Measurements from ENCODE around the gene BARD1.

DNA sequence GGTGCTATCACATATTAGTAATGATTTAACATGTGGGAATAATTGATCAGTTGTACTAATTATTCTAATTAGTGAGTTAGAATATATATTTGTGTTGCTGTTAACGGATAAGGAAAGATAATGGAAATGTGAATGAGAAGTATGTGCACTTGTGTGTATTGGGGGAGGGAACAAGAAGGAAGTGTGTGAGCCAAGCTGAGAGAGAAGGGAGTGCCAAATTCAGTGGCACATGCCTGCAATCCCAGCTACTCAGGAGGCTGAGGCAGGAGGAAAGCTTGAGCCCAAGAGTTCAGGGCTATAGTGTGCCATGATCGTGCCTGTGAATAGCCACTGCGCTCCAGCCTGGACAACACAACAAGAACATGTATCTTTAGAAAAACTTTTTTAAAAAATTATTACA, 9.3 kb downstream of the BARD1 start:
- TF ChIP-seq REST (IDR thresholded peaks at IDR 0.05): no peak
- TF ChIP-seq, protein P1, sequence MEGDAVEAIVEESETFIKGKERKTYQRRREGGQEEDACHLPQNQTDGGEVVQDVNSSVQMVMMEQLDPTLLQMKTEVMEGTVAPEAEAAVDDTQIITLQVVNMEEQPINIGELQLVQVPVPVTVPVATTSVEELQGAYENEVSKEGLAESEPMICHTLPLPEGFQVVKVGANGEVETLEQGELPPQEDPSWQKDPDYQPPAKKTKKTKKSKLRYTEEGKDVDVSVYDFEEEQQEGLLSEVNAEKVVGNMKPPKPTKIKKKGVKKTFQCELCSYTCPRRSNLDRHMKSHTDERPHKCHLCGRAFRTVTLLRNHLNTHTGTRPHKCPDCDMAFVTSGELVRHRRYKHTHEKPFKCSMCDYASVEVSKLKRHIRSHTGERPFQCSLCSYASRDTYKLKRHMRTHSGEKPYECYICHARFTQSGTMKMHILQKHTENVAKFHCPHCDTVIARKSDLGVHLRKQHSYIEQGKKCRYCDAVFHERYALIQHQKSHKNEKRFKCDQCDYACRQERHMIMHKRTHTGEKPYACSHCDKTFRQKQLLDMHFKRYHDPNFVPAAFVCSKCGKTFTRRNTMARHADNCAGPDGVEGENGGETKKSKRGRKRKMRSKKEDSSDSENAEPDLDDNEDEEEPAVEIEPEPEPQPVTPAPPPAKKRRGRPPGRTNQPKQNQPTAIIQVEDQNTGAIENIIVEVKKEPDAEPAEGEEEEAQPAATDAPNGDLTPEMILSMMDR (IDR thresholded peaks at IDR 0.05; ENCODE audit: low read depth, low read length, missing input control): no peak
- no peak for TF ChIP-seq ZBTB33 (IDR thresholded peaks at IDR 0.05)
- TF ChIP-seq, protein P2, sequence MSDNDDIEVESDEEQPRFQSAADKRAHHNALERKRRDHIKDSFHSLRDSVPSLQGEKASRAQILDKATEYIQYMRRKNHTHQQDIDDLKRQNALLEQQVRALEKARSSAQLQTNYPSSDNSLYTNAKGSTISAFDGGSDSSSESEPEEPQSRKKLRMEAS (IDR thresholded peaks at IDR 0.05): no peak

Measured in liver (tissue), 2 donors.